Measurements from ENCODE around the gene FRAT2. TPM values are rescaled to one million over a fixed set of nuclear protein-coding genes. Genes with fewer than 3 reads are reported as not detected.

FRAT2 gene, protein sequence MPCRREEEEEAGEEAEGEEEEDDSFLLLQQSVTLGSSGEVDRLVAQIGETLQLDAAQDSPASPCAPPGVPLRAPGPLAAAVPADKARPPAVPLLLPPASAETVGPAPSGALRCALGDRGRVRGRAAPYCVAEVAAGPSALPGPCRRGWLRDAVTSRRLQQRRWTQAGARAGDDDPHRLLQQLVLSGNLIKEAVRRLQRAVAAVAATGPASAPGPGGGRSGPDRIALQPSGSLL
- polyA plus RNA-seq (2013, experiment 1 of 4) = 14.5 TPM
- 15.1 TPM for polyA plus RNA-seq (2013, experiment 2 of 4)
- 11.2 TPM for polyA plus RNA-seq (2013, experiment 3 of 4)
- polyA plus RNA-seq (2013, experiment 4 of 4) = 13.9 TPM

DNA sequence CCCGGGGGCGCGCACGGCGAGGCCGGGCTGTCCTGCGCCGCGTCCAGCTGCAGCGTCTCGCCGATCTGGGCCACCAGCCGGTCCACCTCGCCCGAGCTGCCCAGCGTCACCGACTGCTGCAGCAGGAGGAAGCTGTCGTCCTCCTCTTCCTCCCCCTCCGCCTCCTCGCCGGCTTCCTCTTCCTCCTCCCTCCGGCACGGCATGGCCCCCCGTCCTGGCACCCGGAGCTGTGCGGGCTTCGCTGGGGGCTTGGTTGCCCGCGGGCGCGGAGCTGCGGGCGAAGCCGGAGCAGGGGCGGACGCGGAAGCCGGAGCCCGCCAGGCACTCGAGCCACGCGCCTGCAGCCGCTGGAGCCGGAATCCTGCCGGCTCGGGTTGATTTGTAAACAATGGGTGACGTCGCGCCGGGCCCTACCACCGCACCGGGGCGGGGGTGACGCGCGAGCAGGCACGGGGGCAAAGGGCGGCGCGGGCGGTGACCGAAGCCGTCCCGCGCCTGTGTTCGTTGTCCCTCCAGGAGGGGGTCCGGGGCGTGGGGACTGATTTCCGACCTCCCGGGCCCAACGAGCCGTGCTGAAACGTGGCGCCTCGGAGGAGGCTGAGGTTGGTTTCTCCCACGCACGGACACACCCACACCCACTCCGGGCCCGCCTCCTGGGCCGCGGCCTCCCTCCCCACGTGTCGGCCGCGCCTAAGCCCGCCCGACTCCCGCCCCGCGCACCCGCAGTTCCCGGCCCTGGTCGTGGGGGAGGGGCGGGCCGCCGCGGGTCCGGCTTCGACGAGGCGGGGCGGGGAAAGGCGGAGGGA is at the start of gene FRAT2:
Gene FRAT2 (minus strand): TSS at position 360 of the 806 bp plus-strand sequence. CDS start 157 bp downstream, at position 203.
- Histone ChIP-seq H3K27me3 (ENCODE audit: control insufficient read depth, insufficient read depth, low read length, poor library complexity, severe bottlenecking) (peaks cover 51% of the 10 kb centered on the region), H3K27ac (ENCODE audit: insufficient read depth, low read depth, low read length, poor library complexity, severe bottlenecking) (peak within 1 kb of the TSS; percentile 94), H3K9me3 (ENCODE audit: control insufficient read depth, low read length) (no peaks in the 10 kb centered on the region), H3K4me3 (ENCODE audit: insufficient read depth, low read depth, low read length) (peak within 1 kb of the TSS; percentile 72), H3K36me3 (ENCODE audit: control insufficient read depth, insufficient read depth, low read length) (no peaks in the 10 kb centered on the region), H3K4me1 (ENCODE audit: control insufficient read depth, insufficient read depth, low read length) (peaks cover 20% of the 10 kb centered on the region)
- WGBS, 2 experiments = 0% methylated on average over 92 to 98 of the region's 103 CpGs

DNA sequence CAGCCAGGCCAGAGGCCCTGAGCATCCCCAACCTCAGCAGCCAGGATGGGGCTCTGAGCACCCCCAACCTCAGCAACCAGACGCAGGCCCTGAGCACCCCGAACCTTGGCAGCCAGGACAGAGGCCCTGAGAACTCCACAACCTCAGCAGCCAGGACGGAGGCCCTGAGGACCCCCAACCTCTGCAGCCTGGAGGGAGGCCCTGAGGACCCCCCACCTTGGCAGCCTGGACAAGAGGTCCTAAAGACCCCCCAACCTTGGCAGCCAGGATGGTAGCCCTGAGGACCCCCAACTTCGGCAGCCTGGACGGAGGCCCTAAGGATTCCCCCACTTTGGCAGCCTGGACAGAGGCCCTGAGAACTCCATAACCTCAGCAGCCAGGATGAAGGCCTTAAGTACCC is 49.6 kb upstream of the FRAT2 start:
- Histone ChIP-seq H3K27ac (ENCODE audit: insufficient read depth, low read depth, low read length, poor library complexity, severe bottlenecking) (no peak overlapping the region), H3K4me3 (ENCODE audit: insufficient read depth, low read depth, low read length) (no peak overlapping the region), H3K9me3 (ENCODE audit: control insufficient read depth, low read length) (no peaks in the 10 kb centered on the region), H3K27me3 (ENCODE audit: control insufficient read depth, insufficient read depth, low read length, poor library complexity, severe bottlenecking) (no peaks in the 10 kb centered on the region), H3K36me3 (ENCODE audit: control insufficient read depth, insufficient read depth, low read length) (peaks cover 19% of the 10 kb centered on the region), H3K4me1 (ENCODE audit: control insufficient read depth, insufficient read depth, low read length) (no peaks in the 10 kb centered on the region)
- WGBS, 2 experiments = 91 to 96% methylated on average over 5 of the region's 5 CpGs

DNA sequence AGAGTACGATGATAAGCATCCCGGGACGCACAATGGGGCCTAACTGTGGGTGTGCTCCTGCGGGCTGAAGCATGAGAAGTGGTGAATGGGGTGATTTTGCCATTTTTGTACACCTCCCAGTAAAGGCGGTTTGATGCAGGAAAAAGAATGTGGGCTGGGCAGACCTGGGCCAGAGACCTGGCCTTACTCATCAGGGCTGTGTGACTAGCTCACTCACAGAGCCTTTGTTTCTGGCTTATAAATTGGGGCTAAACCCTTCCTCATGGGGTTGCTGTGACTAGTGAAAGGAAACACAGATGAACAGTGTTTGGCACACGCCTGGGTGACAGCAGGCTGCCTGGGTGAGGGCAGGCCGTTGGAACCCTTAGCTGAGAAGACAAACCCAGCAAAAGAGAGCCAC is 48.6 kb upstream of the FRAT2 start:
- Histone ChIP-seq H3K4me3 (ENCODE audit: insufficient read depth, low read depth, low read length) (no peak overlapping the region), H3K27ac (ENCODE audit: insufficient read depth, low read depth, low read length, poor library complexity, severe bottlenecking) (no peak overlapping the region), H3K4me1 (ENCODE audit: control insufficient read depth, insufficient read depth, low read length) (no peaks in the 10 kb centered on the region), H3K9me3 (ENCODE audit: control insufficient read depth, low read length) (no peaks in the 10 kb centered on the region), H3K27me3 (ENCODE audit: control insufficient read depth, insufficient read depth, low read length, poor library complexity, severe bottlenecking) (no peaks in the 10 kb centered on the region), H3K36me3 (ENCODE audit: control insufficient read depth, insufficient read depth, low read length) (peaks cover 15% of the 10 kb centered on the region)
- WGBS, 2 experiments = 96 to 98% methylated on average over 7 of the region's 7 CpGs

DNA sequence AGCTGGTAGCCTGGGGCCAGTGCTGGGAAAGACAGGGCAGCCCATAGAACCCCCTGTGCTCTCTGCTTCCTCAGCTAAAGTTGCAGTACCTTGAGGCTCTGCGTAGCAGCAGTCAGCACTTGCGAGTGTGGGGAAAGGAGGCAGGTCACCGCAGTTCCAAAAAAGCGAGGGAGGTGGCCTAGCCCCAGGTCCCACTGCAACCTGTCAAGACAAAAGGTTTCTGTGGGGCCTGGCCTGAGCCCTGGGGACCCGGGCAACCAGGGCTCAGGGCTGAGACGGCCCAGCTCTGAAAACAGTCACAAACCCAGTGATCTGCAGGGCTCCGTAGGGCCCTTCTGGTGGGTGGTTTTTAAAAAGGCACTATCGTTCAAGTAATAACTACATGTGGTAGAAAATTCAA is 47.1 kb upstream of the FRAT2 start:
- Histone ChIP-seq H3K4me1 (ENCODE audit: control insufficient read depth, insufficient read depth, low read length) (no peaks in the 10 kb centered on the region), H3K36me3 (ENCODE audit: control insufficient read depth, insufficient read depth, low read length) (peaks cover 10% of the 10 kb centered on the region), H3K4me3 (ENCODE audit: insufficient read depth, low read depth, low read length) (no peak overlapping the region), H3K27me3 (ENCODE audit: control insufficient read depth, insufficient read depth, low read length, poor library complexity, severe bottlenecking) (no peaks in the 10 kb centered on the region), H3K27ac (ENCODE audit: insufficient read depth, low read depth, low read length, poor library complexity, severe bottlenecking) (no peak overlapping the region), H3K9me3 (ENCODE audit: control insufficient read depth, low read length) (no peaks in the 10 kb centered on the region)
- 81 to 84% methylated on average over 8 of the region's 8 CpGs for WGBS, 2 experiments

DNA sequence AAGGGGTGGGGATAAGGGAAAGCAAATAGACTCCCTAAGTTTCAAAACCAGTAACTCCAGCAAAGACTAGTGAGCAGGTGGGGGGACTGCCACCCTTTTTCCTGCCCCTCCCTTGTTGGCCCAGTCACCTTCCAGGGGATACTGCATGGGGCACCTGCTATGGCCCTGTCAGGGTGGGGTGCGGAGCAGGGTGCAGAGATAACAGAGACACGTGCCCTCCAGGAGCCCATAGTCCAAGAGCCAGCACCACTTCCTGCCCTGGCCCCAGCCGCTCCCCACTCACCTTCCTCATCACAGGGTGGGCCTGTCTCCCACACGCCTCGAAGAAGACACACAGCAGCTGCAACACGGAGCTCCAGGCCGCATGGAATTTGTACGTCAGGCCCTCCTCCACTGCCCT is 46.0 kb upstream of the FRAT2 start:
- H3K36me3 ChIP-seq (ENCODE audit: control insufficient read depth, insufficient read depth, low read length) = peaks cover 10% of the 10 kb centered on the region
- H3K27me3 ChIP-seq (ENCODE audit: control insufficient read depth, insufficient read depth, low read length, poor library complexity, severe bottlenecking) = no peaks in the 10 kb centered on the region

DNA sequence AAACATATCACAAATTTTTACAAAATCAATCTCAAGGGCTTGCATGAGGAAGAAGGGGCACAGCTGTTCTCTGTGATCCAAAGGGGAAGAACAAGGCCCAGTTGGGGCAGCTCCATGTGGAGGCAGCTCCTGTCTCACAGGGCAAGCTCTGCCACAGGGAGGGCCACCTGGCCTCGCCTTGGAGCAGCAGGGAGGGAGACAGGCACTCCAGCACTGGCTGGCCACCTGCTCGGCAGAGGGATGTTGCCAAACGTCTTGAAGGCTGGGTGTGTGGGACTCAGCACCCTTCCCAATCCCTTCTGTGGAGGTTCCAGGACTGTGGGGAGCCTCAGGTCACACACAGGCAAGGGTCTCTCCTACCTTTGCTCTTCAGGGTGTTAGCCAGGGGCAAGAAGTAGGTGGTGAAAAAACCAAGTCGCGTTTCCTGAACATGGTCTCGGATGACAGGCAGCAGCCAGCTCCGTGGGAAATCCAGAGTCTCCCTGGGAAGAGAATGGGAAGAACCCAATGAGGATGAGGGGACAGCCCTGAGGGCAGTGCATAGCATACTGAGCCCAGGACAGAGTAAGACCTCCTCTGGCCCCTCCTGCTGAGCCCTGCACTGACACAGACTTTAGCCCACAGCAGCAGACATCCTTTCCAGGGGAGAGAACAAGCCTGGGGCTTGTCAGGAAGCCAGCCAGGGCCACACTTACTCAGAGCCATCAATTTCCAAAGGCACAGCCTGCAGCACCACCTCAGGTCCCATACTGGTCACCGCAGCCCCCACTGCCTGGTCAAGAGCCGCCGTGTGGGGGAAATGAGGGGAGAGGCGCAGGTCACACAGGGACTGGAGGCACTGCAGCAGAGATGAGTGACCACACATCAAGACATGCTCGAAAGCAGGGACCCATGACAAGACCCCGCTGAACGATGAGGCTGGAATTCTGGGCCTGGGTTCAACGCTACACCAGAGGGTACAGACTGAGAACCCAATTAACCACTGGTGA is 44.7 kb upstream of the FRAT2 start:
- Histone ChIP-seq H3K36me3 (ENCODE audit: control insufficient read depth, insufficient read depth, low read length) (peaks cover 10% of the 10 kb centered on the region), H3K9me3 (ENCODE audit: control insufficient read depth, low read length) (no peaks in the 10 kb centered on the region), H3K4me3 (ENCODE audit: insufficient read depth, low read depth, low read length) (no peak overlapping the region), H3K27ac (ENCODE audit: insufficient read depth, low read depth, low read length, poor library complexity, severe bottlenecking) (no peak overlapping the region), H3K27me3 (ENCODE audit: control insufficient read depth, insufficient read depth, low read length, poor library complexity, severe bottlenecking) (no peaks in the 10 kb centered on the region), H3K4me1 (ENCODE audit: control insufficient read depth, insufficient read depth, low read length) (no peaks in the 10 kb centered on the region)
- WGBS, 2 experiments = 83 to 85% methylated on average over 15 of the region's 15 CpGs

More for the DNA sequence above, 46.0 kb upstream of the FRAT2 start:
- H3K4me1 ChIP-seq (ENCODE audit: control insufficient read depth, insufficient read depth, low read length) = no peaks in the 10 kb centered on the region
- H3K4me3 ChIP-seq (ENCODE audit: insufficient read depth, low read depth, low read length) = no peak overlapping the region
- no peaks in the 10 kb centered on the region for H3K9me3 ChIP-seq (ENCODE audit: control insufficient read depth, low read length)
- 96 to 97% methylated on average over 8 of the region's 8 CpGs for WGBS, 2 experiments
- no peak overlapping the region for H3K27ac ChIP-seq (ENCODE audit: insufficient read depth, low read depth, low read length, poor library complexity, severe bottlenecking)

DNA sequence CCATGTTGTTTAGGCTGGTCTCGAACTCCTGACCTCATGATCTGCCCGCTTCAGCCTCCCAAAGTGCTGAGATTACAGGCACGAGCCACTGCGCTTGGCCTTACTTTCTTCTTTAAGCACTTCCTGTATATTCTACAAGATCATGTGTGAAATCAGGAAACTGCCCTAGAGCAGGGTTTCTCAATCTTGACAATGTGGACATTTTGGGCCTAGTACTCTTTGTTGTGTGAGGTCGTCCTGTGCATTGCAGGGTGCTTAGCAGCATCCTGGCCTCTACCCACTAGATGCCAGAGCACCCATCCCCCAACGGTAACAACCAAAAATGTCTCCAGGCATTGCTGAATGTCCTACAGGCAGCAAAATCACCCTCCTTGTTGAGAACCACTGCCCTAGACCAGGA is 41.9 kb upstream of the FRAT2 start:
- no peak overlapping the region for H3K4me3 ChIP-seq (ENCODE audit: insufficient read depth, low read depth, low read length)

DNA sequence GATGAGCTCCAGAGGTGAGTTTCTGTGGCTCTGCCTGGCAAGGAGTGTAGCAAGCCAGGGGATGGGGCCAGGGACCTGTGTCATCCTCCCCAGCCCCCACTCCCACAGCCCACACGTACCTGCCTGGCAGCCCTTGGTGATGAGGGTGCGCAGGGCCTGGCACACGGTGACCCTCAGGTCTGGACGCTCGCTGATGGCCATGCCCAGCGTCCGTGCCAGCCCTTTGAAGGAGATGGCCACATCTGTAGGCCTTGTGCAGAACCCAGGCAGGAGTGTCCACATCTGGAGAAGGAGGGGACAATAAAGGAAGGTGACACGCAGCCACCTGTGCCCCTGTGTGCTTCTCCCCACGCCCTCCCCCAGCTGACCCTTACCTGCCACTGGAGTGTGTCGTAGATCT is 38.9 kb upstream of the FRAT2 start:
- Histone ChIP-seq H3K27ac (ENCODE audit: insufficient read depth, low read depth, low read length, poor library complexity, severe bottlenecking) (no peak overlapping the region), H3K27me3 (ENCODE audit: control insufficient read depth, insufficient read depth, low read length, poor library complexity, severe bottlenecking) (no peaks in the 10 kb centered on the region), H3K4me3 (ENCODE audit: insufficient read depth, low read depth, low read length) (no peak overlapping the region), H3K36me3 (ENCODE audit: control insufficient read depth, insufficient read depth, low read length) (peaks cover 25% of the 10 kb centered on the region), H3K4me1 (ENCODE audit: control insufficient read depth, insufficient read depth, low read length) (no peaks in the 10 kb centered on the region), H3K9me3 (ENCODE audit: control insufficient read depth, low read length) (no peaks in the 10 kb centered on the region)
- whole genome bisulfite sequencing, 2 experiments = 97% methylated on average over 10 of the region's 10 CpGs

More for the DNA sequence above, 41.9 kb upstream of the FRAT2 start:
- Histone ChIP-seq H3K9me3 (ENCODE audit: control insufficient read depth, low read length) (no peaks in the 10 kb centered on the region), H3K36me3 (ENCODE audit: control insufficient read depth, insufficient read depth, low read length) (peaks cover 12% of the 10 kb centered on the region), H3K4me1 (ENCODE audit: control insufficient read depth, insufficient read depth, low read length) (no peaks in the 10 kb centered on the region), H3K27ac (ENCODE audit: insufficient read depth, low read depth, low read length, poor library complexity, severe bottlenecking) (no peak overlapping the region), H3K27me3 (ENCODE audit: control insufficient read depth, insufficient read depth, low read length, poor library complexity, severe bottlenecking) (no peaks in the 10 kb centered on the region)
- 79% methylated on average over 6 of the region's 6 CpGs for WGBS, 2 experiments

DNA sequence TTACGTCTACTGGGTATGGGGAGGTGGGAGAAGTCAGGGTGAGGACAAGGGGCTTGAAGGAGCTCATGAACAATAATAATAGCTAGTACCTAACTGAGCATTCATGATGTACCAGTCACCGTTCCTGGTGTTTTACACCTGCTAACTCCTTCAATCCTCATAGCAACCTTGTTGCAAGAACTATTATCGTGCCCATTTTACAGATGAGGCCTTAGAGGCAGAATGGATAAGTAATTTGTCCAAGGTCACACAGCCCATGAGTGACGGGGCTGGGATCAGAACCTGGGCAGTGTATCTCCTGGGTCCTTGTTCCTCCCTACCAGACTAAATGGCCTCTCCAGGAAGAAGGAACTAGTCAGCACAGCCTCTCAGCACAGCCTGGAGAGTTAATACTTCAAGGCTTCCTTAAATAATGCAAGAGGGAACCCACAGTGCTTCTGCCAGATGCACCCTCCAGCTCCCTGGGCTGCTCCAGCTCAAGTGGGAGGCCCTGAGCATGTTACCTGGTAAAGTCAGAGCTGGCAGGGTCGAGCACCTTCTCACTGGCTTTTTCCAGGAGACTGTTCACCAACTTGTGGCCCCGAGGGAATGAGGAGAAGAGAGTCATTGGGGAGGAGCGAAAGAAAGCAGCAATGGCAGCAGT is 37.8 kb upstream of the FRAT2 start:
- Histone ChIP-seq H3K27ac (ENCODE audit: insufficient read depth, low read depth, low read length, poor library complexity, severe bottlenecking) (no peak overlapping the region), H3K36me3 (ENCODE audit: control insufficient read depth, insufficient read depth, low read length) (peaks cover 25% of the 10 kb centered on the region), H3K4me3 (ENCODE audit: insufficient read depth, low read depth, low read length) (no peak overlapping the region), H3K4me1 (ENCODE audit: control insufficient read depth, insufficient read depth, low read length) (no peaks in the 10 kb centered on the region), H3K27me3 (ENCODE audit: control insufficient read depth, insufficient read depth, low read length, poor library complexity, severe bottlenecking) (no peaks in the 10 kb centered on the region), H3K9me3 (ENCODE audit: control insufficient read depth, low read length) (no peaks in the 10 kb centered on the region)
- 94 to 95% methylated on average over 7 of the region's 7 CpGs for WGBS, 2 experiments
